Measurements from ENCODE around the gene OVOL3. TPM values are rescaled to one million over a fixed set of nuclear protein-coding genes. Genes with fewer than 3 reads are reported as not detected.

OVOL3 gene
- total RNA-seq = not detected in 2 replicates

GRCh38 chr19:36110487-36111199, at the start of gene OVOL3:
Gene OVOL3 (plus strand): TSS chr19:36111143. CDS start chr19:36111203, 60 bp downstream.

DNA sequence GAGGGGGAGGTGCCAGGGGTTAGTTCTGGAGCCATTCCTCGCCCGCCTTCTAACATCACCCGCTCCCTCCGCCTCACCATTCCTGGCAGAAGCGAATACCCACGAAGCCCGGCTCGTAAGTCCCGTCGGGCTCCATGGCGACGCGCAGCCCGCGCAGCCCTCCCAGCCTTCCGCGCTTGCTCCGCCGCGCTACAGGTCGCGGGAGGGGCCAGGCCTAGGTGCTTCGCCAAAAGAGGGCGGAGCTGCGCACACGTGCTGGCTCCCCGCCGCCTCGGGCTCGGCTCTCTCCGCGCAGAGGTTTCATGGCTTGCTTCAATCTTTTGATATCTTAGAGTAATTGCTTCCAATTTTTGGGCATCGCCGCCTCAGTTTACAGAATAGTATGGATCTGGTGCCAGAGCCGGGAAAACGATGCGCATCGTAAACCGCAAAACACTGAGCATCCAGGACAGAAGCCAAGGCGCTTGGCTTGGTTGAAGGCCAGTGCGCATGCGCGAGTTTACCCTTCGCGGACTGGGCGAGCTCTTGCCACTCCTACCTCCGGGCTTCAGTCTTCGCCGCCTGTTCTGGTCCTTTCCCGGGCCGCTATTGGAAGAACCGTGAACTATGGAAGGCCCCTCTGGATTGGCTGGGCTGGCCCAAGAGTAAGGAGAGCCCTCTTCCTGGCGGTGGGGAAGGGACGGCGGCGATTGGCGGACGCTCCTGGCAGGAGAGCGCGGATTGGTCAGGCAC, 3.9 kb downstream of the OVOL3 start, which contains the start of gene POLR2I:
Gene POLR2I, minus strand, starts transcription at position 155 of the 732 bp plus-strand sequence. Its CDS starts 19 bp downstream, at position 136.

DNA sequence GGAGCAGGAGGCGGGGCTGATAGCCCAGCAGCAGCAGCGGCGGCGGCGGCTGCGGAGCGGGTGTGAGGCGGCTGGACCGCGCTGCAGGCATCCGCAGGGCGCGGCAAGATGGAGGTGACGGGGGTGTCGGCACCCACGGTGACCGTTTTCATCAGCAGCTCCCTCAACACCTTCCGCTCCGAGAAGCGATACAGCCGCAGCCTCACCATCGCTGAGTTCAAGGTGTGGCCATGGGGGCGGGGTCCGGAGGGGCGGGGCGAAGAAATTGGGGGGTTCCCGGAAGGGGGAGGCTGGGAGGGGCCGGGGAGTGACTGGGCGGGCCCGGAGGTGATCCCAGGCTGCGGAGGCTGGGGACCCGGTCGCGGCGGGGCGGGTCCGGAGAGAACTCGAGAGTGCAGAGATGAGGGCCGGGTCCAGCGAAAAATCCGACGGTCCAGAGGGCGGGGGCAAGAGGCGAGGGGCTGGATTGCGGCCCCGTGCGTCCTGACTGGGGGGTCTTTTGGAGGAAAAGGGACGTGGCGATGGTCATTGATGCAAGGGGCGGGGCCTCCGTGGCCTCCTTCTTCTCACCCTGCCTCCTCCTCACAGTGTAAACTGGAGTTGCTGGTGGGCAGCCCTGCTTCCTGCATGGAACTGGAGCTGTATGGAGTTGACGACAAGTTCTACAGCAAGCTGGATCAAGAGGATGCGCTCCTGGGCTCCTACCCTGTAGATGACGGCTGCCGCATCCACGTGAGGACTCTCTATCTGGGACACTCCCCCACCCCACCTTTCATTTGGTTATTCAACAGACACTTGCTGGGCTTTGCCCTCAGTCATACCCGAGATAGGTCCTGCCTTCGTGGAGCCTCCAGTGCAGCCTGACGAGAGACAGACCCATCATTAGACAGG, 4.8 kb downstream of the OVOL3 start, which contains the start of gene TBCB:
Gene TBCB, plus strand, starts transcription at position 16 of the 891 bp plus-strand sequence. Its CDS starts 93 bp downstream, at position 109.

GRCh38 chr19:36139473-36140303, 28.7 kb downstream of the OVOL3 start, which contains the start of gene CAPNS1:
Gene CAPNS1 (plus strand): TSS chr19:36140066. CDS start chr19:36141012, 946 bp downstream.

DNA sequence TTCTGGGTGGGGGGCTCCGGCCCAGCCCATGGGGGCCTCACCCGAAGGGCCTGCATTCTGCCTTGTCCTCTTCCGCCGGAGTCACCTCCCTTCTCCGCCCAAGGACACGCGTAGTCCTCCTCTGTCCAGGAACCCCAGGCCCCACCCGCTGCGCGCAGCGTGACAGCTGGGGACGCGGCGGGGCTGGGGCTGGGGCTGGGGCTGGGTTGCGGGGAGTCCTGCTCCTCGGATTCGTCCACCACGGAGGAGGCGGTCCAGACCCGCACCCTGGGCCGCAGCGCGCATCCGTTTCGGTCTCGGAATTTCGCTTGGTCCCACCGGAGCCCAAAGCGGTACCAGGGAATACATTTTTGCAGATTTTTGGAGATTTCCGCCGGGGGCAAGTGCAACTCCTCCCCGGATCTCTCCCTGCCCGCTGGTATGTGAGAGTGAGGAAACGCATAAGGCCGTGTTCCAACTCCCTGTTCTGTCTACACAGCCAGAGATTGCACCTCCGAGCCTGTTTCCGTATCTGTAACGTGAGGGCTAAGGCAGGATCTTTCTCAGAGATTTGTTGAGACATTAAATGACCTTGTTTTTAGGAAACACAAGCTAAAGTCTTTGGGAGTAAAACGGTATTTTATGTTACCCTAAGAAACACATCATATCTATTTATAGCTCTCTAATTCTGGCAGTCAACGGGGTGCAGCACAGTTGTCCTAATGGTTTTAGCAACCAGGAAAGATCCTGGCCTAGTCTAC, 41.6 kb downstream of the OVOL3 start, which contains the start of gene COX7A1:
Gene COX7A1, minus strand, starts transcription at position 96 of the 740 bp plus-strand sequence. Its CDS starts 40 bp downstream, at position 56.

Other genes with a start within 250 kb of the OVOL3 start
- 0.42 and 2.0 TPM in 2 replicates for gene APLP1, start 242.6 kb upstream of the OVOL3 start, total RNA-seq
- gene NFKBID, start 210.6 kb upstream of the OVOL3 start, total RNA-seq = 2.3 and 4.2 TPM in 2 replicates
- gene HCST, start 208.6 kb upstream of the OVOL3 start, total RNA-seq = not detected in 2 replicates
- gene TYROBP, start 202.8 kb upstream of the OVOL3 start, total RNA-seq = not detected in 2 replicates
- gene LRFN3, start 174.8 kb upstream of the OVOL3 start, total RNA-seq = 9.1 and 12.7 TPM in 2 replicates
- gene SDHAF1, start 116.0 kb upstream of the OVOL3 start, total RNA-seq = 27.0 and 50.8 TPM in 2 replicates
- gene SYNE4, start 102.3 kb upstream of the OVOL3 start, total RNA-seq = 0.23 and 1.4 TPM in 2 replicates
- 37.2 and 49.3 TPM in 2 replicates for gene ALKBH6, start 96.9 kb upstream of the OVOL3 start, total RNA-seq
- gene CLIP3, start 78.3 kb upstream of the OVOL3 start, total RNA-seq = 0.49 and 1.0 TPM in 2 replicates
- 2.6 and 8.1 TPM in 2 replicates for gene THAP8, start 56.9 kb upstream of the OVOL3 start, total RNA-seq
- 2.7 and 9.9 TPM in 2 replicates for gene WDR62, start 56.2 kb upstream of the OVOL3 start, total RNA-seq
- 67.1 and 75.7 TPM in 2 replicates for gene POLR2I, start 3.7 kb downstream of the OVOL3 start, total RNA-seq
- 238 and 277 TPM in 2 replicates for gene TBCB, start 4.3 kb downstream of the OVOL3 start, total RNA-seq
- gene CAPNS1, start 28.9 kb downstream of the OVOL3 start, total RNA-seq = 290 and 371 TPM in 2 replicates
- gene COX7A1, start 41.3 kb downstream of the OVOL3 start, total RNA-seq = not detected in 2 replicates
- 1.3 and 2.2 TPM in 2 replicates for gene ZNF565, start 103.5 kb downstream of the OVOL3 start, total RNA-seq
- gene ZNF146, start 104.0 kb downstream of the OVOL3 start, total RNA-seq = 61.8 and 62.9 TPM in 2 replicates